Measurements from ENCODE around the gene SMIM30.
A peak's percentile ranks its signal among the peaks of the same experiment; 100 is the strongest.

Gene SMIM30

DNA sequence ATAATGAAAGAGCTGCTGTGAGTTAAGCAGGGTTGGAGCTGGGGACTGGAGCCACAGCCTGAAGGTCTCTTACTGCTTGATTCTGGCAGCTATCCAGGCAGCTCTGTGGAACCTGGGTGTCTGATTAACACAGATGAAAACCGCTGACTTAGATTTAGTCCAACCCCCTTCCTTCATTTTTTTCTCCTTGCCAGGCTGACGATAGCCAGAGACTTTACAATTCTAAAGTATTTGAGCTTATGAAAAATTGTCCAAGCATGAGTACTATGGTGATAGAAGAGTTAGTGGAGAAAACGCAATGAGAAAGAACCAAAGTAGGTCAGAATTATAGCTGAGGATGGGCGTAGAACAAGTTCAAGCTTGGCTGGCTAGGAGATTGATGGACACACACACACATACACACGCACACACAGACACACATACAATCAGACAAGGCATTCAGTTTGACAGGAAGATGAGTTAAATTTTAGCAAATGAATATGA, 18.2 kb downstream of the SMIM30 start:
- DNase-seq (ENCODE audit: low spot score): no peak

DNA sequence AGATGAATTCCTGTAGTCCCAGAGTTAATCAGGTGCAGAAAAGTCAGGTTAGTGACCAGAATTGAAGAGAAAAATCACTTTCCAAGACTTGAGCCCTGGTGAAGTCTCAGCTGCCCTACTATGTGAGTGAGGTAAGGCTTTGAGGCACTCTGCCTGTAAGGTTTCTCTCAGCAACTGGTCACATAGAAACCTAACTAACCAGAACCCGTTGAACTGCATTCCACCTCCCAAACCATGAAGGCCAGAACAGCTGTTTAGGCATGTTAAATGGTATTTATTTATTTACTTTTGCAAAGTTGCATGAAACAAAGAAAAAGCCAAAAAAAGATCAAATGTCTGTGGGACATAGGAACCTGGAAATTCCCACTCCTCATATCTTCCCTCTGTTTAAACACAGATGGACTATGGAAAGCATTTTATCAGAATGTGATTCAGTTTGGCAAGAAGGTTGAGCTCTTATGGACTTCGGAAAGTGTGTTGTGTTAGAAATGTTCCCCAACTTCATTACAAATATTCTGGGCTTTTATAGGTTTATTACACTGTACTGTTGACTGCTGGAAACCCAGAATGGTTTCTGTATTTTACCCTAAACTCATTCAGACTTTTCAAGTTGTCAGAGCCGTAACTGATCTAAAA, 19.0 kb downstream of the SMIM30 start:
- no peak for DNase-seq (ENCODE audit: low spot score)

DNA sequence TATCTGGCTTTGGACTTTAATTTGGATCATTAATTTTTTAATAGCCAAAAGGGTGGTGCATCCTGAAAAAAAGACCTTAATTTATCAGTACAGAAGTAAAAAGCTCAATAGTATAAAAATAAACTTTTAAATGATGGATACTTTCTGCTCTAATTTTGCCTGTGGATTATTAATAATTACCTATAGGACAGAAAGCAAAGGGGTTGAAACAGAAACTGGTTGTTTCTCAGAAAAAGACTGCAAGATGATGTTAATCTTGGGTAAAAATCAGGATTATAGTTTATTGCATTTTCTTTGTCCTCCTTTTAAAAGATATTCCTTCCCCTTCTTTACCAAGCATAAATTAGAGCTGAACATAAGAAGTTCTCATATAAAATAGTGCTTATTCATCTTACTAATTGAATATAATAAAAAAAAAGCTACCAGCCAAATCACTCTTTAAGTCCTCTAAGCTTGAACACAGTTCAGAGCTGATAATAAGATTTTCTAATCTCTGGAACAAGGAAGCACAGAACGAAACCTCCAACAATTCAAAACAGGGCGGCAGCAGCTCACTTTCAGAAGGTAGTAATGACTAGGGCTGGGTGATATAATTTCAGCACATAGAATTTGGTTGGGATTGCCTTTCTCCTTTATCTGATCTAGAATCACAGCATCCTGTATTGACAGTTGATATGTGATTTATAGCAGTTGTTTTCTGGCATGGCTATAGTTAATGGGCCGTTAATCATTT, 23.7 kb downstream of the SMIM30 start:
- no peak for DNase-seq (ENCODE audit: low spot score)

DNA sequence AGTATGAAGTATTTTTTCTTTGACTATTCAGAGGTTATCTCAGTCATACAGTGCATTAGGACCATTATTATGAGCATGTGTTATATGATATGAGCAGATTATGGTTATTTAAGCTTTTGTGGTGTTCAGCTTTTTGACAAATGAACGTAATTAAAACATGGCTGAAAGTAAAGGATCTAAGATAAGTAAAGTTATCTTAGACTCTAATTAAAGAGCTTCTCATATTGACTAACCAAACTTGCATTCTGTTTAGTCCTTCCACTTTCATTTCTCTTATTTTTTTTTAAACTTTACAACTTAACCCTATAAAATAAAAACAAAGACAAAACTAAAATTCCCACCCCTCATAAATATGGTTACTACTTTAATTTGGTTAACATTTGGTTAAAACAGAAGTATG, 24.8 kb downstream of the SMIM30 start:
- no peak for DNase-seq (ENCODE audit: low spot score)

DNA sequence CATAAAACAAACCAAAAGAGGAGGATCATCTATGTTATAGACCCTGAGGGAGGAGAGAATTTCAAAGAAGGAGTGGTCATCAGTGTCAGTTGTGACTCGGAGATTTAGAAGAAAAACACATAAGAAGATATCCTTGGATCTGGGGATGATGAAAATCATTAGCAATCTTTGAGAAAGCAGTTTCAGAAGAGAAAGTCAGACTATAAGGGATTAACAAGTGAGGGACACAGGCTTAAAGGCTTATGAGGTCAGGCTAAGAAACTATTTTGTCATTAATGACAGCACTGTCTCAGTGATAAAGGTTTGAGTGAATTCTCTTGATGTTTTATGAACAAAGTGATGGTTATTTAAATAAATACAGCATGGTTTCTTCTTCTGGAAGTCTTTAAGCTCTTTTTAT, 25.6 kb downstream of the SMIM30 start:
- DNase-seq (ENCODE audit: low spot score): no peak

DNA sequence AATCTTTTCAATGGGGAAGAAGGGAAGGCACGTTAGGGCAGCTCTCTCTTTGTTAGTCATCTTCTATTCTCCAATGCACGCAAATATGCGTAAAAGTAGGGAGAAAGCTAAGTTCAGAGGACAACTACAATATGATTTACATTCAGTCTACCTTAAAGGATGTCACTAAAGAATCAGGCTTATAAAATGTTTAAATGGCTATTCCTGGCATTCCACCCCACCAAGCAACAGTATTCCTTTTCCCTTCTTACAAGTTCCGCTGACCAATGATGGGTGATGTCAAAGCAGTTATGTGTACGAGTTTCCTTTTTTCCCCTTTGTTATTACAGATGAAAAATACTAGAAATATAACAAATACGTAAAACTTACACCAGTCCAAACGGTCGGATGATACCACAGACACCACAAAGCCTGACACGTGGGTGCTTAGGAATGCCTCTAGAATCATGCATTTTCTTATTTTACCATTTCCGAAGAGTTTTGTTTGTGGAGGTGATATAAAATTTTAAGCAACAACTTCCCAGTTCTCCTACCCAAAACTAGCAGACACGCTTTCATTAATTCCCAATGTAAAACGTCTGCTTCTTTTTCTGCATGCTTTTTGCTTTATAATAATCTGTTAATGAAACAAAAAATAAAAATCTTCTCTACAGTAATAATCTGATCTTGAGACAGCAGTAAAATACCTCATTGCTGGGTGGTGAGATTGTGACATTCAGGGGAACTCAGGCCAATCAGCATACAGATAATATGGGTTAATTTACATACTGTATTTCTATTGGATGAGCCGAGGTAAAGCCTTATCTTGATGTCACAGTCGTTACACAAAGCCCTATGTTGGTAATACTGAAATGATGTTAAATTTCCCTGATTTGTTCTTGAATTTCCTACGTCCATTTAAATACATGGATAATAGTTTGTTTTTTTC, 31.0 kb downstream of the SMIM30 start:
- peak; percentile 31 for DNase-seq (ENCODE audit: low spot score)

DNA sequence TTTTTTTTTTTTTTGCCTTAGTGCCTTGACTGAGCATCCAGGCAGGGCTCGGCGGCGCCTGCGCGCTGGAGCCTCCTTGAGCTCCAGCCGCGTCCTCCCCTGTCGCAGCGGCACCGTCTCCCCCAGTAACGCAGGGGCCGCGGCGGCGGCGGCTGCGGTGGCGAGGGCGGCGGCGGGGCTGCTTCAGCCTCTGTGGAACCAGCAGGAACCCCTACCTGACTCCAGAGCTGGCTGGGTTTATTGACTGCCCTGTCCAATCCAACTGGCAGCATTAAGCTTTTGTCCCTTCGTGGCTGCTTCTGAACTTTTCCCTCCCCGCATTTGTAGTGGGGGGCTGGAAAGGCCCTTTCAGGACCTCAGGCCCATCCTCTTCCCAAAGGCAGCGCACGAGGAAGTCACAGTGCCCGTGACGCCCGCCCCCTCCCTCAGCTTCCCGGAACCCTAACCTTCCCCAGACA, 31.9 kb downstream of the SMIM30 start, which contains the start of gene GPR85:
Gene GPR85 (minus strand): TSS at position 397 of the 458 bp plus-strand sequence. CDS start 2,106 bp downstream, outside the sequence.
- no peak for DNase-seq (ENCODE audit: low spot score)

DNA sequence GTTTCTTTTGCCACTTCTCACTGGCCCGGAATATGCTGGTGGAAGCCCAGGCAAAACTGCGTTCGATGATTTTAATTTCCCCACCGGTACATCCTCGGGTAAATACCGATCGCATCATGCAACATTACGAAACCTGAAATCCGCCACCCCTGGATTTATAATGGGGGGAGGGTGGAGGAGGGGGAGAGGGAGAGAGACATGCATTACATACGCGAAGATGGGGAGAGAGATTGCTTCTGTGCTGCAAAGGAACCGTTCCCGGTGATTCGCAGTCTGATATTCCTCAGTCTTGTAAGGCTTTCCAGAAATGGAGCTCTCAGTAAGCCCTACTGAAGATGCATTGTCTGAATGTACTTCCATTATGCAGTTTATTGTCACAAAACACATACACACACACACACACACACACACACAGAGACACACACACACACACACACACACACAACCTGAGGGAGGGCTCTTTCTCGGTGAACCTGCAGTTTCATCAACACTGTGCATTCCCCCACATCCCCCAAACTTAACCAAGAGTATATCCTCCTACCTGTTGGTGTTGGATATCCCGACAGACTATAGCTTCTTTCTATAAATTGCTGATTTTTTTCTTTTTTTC, 32.5 kb downstream of the SMIM30 start:
- DNase-seq (ENCODE audit: low spot score): no peak

DNA sequence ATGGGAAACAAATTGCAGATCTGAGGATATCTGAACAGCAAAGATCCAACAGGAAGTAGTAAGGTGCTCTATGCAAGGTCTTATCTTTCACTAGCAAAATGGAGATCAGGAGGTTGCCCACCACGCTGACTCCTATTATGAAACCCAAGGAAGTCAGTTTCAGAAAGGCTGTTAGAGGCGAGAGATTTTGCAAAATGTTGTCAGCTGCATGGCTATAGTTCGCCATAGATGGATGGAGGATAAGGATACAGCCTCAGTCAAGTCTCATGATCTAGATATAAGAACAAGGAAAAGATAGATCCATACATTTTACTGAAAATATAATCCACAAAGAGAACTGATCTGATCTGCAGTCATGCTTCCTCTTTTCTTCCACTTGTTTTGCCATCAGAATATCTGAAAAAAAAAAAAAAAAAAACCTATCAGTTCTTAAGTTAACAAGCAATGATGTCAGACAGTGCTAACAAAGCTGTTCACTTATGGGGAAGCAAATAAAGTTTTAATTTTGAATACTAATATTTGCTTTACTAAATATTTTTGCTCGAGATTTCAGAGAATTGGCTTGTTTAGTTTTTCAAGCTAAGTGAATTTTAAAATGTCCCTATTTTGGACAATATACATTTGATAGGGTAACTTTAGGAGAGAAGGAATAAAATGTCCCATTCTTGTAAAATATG, 33.7 kb downstream of the SMIM30 start:
- no peak for DNase-seq (ENCODE audit: low spot score)

DNA sequence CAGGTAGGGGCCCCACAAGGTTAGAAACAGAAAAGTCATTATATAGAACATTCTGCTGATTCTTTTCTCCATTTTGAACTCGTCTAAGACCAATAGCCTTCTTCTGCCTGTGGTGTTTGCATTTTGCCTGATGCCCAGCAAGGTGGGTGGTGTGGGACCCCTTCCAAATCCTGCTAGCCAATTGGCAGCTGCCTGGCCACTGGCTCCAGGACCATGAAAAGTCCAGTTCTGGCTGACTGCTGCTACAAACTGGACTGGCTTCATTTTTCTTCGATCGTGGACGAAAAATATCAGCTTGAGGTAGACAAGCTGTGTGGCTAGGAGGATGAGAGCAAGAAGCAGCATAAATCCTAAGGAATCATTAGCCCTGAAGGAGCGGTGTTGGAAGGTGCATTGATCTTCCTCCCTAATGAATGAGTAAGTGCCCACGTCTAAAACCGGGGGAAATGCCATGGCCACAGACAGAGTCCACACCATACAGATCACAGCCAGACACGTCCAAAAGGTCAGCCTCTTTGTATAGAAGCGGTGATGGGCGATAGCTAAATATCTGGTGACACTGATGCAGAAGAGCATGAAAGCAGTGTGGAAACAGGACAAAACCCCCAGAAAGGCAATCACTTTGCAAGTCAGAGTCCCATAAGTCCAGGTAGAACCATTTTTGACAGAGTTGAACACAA, 34.4 kb downstream of the SMIM30 start:
- DNase-seq (ENCODE audit: low spot score): no peak

DNA sequence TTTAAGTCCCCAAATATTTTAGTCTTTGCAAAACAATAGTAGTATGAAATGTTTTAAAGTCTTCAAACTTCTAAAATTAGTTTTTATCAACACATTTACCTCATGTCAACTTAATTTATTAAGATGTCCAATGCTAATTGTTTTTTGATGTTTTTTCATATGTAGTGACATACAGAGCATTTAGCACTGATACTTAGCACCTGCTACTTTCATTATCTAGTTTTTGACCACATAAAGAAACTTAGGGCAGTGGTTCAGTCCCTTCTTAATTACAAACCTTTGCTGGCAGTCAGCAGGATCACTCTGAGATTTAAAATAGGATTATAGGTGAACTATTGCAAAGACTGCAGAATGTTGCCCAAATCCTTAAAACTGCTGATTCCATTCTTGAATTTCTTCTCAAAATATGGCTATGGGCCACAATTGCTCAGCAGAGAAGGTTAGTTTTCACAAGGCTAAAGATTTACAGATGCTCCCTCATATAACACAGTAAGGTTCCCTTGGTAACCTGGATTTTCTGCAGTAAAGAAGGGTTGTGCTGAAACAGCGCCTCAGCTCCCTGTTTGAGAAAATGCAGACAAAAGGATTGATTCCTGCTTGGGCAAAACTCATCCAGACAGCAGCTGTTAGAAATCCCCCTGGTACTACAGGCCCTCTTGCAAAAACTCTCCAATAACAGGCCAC, 35.1 kb downstream of the SMIM30 start:
- no peak for DNase-seq (ENCODE audit: low spot score)

DNA sequence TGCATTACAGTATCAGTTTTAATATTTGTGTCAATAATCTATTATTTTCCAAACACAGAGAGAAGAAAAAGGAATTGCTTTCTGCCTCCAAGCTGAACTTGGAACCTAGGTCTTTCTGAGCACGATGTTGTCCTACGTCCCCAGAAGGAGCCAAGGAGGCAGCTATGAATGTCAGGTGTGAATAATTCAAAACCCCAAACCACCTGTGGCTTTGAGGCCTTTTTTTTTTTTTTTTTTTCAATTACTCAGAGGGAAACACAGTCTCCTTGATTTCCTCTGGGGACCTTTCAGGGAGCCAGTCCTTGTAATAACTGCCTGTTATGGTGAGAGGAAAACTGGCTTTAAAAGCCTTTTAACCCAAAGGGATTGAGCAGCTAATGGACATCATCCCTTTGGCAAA, 40.0 kb downstream of the SMIM30 start:
- no peak for DNase-seq (ENCODE audit: low spot score)

DNA sequence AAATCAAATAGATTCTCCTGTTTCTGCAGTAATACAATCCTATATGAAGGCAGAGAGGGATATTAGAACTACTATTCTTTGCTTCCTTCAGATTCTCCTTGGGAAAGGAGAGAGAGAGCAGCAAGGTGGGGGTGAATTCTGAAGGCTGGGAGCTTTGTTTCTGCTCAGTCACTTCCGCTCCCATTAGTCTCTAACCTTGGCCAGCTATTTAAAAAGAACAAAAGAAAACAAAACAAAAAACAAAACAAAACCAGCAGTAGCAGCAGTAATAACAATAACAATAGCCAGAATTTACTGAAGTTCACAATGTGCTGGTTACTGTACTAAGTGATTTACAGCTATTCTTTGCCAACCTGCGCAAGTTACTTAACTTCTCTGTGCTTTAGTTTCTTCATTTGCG, 41.7 kb downstream of the SMIM30 start:
- no peak for DNase-seq (ENCODE audit: low spot score)

DNA sequence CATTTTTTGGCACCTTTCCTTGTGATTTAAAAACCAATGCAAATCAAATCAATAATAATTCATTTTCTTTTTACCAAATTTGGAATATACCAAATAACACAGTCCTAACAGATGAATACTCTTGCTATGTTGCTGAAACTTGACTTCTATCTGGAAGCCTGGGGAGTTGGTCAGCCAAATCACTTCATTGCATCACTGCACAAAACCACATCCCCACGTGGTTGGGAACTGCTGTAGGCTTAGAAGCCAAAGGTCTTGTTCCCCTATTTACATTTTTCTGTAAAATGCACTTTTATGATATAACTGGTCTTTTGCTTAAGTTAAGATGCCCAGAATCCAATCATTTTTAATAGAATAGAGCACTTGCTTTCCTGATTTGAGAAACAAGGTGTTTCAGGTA, 46.9 kb downstream of the SMIM30 start:
- no peak for DNase-seq (ENCODE audit: low spot score)

All from SW480 (cell line).